ENCODE results near the gene LRPAP1.

DNA sequence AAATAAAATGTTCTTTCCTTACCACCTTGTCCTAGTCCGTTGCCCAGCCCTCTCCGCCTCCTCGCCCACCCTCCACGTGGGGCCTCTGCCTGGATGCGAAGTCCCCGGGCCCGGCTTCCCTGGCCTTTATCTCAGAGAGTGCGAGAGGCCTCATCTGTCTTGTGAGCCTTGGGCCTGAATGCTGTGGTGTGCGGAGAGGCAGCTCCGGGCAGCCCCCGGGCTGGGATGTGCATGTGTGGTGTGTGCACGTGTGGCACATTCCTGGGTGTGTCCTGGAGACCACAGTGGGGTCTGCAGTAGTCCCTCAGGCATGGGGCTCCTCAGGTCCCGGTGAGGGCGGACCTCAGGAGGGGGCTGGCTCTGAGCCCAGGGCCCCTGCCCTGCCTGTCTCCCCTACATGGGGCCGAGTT lies 37.8 kb downstream of the LRPAP1 start:
- TF ChIP-seq, protein P1, sequence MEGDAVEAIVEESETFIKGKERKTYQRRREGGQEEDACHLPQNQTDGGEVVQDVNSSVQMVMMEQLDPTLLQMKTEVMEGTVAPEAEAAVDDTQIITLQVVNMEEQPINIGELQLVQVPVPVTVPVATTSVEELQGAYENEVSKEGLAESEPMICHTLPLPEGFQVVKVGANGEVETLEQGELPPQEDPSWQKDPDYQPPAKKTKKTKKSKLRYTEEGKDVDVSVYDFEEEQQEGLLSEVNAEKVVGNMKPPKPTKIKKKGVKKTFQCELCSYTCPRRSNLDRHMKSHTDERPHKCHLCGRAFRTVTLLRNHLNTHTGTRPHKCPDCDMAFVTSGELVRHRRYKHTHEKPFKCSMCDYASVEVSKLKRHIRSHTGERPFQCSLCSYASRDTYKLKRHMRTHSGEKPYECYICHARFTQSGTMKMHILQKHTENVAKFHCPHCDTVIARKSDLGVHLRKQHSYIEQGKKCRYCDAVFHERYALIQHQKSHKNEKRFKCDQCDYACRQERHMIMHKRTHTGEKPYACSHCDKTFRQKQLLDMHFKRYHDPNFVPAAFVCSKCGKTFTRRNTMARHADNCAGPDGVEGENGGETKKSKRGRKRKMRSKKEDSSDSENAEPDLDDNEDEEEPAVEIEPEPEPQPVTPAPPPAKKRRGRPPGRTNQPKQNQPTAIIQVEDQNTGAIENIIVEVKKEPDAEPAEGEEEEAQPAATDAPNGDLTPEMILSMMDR (IDR thresholded peaks at IDR 0.05; ENCODE audit: poor library complexity), result no peak
- no peak for TF ChIP-seq EZH2phosphoT487 (IDR thresholded peaks at IDR 0.05; ENCODE audit: low read depth, severe bottlenecking, unreplicated experiment)
